Germinal center (tissue), 1 donor: ENCODE measurements around the gene AHRR.

ENCODE experiments used
- DNase-seq: peaks from one replicate; pipeline ENCODE4 v3.0.0; 2012; ENCODE audit warnings: mixed read lengths, low spot score

AHRR gene

DNA sequence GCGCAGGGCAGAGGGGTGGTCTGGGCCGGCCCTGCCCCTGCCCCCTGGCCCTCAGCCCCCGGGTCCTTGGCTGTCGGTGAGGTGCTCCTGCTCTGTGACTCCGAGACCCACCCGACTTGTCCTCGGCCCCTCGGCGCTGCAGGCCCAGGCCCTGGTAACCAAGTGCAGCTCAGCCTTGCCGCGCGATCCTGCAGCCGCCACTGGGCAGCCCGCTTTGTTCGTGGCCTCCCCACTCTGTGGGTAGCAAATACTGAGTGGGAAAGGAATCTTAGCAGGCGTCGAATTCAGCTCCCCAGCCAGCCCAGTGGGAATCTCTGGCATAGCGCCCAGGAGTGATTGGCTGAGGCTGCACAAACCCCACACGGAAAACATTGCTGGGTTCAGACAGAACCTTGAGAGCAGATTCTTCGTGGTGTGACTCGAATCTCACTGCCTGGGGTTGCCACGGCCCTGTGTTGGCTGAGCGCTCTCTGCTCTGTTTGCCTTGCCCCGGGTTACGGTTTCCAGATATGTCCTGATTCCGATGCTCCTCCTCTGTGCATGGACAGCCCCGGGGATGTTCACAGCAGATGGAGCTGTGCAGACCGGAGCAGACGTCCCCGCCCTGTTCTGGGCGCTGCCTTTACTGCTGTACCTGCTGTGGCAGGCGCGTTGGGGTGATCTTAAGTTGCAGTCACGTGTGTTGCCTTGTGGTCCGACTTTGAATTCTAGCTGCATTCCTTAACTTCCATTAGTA is 108.1 kb downstream of the AHRR start:
- DNase-seq: no peak

DNA sequence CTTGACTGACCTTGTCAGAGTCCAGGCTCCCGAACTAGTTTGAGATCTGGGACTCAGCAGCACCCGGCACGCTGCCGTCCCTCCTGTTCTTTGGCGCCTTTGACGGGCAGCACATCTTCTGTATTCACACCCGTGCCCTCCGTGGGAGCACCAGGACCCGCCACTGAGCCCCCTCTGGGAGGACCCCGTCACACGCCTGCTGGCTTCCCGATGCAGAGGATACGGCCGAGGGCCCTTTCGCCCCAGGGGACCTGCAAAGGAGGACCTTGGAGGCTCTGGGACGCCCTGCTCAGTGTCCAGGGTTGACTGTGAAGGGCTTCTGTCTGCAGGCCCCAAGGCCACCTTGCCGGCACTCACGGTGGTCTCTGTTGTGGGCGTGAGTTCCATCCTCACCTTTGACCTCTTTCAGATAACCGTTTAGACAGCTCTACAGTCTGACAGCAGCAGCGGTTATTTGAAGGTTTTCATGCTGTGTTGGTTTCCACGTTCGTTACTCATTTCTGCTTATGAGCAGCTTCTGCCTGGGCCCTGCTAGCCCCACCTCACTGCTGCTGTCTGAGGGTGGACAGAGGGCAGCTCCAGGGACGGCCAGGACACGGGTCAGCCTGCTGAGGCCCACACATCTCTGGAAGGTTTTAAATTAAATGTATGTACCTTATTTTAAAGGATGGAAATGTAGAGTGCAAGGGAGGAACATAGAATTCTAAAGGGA is 108.9 kb downstream of the AHRR start:
- no peak for DNase-seq

DNA sequence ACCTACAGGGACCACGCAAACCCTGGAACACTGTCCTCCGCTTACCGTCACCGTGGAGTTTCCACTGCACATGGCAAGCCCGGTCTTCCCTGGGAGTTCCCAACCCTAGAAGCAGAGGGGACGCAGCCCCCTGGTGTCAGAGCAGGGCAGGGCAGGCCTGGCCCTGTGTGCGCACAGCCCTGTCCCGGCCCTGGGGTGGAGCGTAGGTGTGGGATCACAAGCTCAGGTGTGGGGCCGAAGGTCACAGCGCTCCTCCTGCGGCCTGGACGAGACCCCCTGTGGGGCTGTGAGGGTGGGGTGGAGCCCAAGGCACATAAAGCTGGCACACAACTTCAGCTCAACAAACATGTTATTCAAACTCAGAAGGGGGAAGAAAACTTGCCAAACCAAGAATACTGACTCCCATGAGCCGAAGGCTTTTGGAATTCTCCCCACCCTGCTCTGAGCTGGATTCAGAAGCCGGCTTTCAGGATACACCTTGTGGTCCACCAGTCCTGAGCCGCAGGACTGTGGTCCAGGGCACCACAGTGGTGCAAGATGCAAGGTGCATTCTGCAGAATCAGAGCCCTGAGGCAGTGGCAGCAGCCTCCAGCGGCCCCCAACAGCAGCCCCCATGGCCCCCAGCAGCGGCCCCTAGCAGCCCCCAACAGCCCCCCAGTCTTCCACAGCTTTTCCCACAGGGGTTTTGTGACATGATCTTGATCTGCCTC is 109.6 kb downstream of the AHRR start:
- DNase-seq: peak; percentile 66

DNA sequence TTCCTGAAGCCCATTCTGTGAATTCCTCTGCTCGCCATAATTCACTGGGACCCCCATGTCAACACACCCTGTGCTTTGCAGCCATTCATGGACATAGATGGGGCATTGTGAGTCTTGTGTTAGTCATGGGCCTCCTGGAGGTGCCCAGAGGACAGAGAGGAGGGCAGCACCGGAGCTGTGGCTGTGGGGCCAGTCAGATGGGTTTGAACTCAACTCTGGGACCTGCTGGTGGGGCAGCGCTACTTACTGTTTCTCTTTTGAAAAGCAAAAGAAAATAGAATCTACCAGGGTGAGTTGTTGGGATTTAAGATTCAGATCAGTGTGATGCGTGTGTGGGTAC is 110.2 kb downstream of the AHRR start:
- DNase-seq: no peak

DNA sequence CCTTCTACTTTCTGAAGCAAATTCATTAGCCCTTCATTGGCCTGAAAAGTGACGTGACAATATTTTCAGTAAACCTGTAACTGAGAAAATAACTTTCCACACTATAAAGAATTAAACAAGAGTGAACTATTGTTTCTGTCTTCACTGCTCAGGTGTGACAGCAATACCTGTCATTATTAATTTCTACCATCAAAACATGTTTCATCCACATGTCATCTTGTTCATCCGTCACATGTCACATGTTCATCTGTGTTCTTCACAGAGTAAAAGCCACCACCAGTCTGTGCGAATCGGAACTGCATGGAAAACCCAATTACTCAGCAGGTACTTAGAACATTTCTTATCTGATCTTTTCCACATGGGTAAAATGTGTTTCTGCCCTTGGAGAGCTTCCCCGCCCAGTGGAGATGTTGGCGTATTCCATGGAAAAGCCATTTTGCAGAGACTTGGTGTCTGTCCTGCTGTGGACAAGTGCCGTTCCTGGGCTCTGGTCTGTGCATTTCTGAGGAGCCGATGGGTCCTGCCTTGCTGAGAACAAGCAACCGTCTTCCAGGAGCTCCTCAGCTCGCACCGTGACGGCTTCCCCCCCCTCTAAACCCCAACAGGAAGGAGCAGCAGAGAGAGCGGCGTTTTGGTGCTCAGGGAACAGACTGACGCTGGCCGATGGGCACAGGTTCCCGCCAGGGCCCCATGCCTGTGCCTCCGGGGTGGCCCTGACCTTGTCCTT is 110.8 kb downstream of the AHRR start:
- DNase-seq: no peak

DNA sequence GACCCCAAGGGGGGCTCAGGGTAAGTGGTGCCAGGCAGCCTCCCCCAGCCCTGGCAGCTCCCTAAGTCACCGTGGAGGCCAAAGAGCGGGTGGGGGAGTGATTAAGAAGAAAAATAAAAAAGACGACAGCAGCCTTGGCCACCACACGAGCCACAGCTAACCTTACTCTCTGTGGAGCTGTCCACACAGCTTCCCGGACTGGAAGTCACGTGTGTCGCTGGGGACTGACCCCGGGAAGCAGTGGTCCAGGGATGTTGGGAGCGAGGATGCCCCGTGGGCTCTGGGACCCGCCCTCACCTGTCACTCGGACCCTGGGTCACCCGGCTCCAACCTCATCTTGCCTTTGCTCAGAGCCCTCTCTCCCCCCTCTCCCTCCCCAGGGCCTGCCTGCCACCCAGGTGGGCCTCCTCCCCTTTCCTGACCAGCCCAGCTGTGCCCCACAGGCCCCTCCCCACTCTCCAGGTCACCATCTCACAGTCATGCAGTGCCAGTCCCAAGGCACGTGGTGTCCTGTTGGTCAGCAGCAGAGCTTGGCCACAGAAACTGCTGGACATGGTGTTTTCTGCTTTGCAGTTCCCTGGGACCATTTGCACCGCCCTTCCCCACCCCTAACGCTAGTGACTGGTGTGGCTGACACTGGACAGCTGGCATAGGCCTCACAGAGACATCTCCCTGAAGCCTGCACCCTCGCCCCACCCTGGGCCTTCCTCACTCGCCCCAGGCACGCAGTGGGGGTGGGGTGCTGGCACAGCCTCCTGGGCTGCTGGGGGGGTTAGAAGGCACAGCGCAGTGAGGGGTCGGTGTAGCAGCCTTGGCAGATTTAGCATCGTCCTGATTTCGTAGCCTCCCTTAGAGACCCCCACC is 111.6 kb downstream of the AHRR start:
- no peak for DNase-seq

DNA sequence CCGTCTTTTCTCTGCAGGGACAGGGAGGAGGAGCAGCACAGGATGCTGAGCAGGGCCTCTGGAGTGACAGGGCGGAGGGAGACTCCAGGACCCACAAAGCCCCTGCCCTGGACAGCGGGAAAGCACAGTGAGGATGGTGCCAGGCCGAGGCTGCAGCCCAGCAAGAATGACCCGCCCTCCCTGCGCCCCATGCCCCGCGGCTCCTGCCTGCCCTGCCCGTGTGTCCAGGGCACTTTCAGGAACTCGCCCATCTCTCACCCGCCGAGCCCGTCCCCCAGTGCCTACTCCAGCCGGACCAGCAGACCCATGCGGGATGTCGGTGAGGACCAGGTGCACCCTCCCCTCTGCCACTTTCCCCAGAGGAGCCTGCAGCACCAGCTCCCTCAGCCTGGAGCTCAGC is 112.3 kb downstream of the AHRR start:
- DNase-seq: no peak

DNA sequence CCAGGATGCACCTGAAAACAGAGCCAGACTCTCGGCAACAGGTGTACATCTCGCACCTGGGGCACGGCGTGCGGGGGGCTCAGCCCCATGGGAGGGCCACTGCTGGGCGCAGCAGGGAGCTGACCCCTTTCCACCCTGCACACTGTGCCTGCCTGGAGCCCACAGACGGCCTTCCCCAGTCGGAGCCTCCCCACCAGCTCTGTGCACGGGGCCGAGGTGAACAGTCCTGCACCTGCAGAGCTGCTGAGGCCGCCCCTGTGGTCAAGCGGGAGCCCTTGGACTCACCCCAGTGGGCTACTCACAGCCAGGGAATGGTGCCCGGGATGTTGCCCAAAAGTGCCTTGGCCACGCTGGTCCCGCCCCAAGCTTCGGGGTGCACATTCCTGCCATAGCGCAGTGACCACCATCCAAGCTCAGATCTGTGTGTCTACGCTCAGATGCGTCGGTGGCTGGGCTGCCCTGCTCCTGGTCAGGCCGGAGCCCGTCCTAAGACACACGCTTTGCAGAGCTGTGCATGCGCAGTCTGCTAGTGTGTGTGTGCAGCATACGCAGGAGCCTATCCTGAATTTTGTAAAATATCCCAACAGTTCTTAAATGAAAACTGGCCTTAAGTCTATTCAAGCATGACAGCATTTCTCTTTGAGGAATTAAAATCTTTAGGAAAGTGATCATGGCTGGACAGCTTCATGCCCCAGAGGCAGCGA is 113.1 kb downstream of the AHRR start:
- DNase-seq: no peak

DNA sequence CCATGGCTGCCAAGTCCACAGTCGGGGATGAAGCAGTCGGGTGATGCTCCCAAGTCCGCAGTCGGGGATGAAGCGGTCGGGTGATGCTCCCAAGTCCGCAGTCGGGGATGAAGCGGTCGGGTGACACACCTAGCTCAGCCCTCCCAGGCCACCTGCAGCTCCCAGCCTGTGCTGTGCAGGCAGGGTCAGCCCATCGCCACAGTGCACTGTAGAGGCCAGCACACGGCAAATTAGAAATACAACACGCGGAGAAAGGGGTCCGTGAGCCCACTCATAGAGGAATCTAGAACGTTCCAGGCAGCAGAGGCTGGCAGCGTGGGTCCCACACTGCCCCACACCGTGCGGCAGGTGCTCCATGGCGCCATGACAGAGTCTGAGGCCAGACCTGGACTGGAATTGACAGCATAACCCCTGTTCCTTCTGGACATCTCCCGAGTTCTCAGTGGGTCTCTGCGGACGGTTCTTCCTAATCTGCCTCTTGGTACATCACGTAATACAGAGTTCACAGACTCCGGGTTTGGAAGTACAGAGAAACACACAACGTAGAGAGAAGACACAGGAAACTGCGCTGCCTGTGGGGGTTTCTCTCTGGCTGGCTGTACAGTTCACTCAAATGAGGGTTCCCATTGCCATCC is 113.8 kb downstream of the AHRR start:
- DNase-seq: no peak

DNA sequence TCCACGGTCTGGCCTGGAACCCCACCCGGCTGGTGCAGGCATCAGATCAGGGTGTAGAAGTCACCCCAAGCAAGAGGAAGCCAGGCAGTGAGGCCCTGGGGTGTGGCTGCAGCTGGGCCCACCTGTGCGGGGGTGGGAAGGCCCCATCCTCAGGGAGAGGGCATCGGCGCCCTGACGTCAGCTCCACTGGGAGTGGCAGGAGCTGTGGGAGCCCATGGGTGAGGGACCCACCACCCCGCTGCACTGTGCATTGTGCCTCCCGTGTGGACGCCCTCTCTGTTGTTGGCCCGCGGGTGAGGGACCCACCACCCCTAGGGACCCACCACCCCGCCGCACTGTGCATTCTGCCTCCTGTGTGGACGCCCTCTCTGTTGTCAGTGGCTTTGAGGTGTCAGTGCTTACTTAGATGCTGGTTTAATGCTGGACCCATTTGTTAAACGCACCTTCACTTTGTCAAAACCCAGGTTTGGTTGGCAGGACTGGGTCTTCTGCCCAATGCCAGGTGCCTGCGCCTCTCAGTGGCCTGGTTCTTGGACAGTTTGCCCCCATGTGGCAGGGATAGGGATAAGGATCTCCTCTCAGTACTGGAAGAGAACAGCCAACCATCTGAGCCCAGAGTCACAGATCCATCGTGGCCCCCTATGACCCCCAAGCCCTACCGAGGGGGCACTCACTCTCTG is 114.6 kb downstream of the AHRR start:
- no peak for DNase-seq

DNA sequence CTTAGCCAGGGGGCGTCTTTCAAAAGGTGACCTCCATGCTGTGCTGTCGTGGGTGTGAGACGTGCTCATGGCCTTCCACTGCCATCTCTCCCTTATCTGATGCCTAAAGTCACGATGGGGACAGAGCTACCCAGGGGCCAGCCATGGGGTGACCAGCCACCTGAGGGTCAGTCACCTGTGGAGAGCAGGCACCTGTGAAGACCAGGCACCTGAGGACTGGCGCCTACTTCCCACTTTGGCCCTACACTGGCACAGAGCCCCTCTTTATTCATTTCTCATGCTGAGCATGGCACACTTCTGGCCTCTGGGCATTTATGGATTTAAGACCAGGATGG is 115.1 kb downstream of the AHRR start:
- no peak for DNase-seq

DNA sequence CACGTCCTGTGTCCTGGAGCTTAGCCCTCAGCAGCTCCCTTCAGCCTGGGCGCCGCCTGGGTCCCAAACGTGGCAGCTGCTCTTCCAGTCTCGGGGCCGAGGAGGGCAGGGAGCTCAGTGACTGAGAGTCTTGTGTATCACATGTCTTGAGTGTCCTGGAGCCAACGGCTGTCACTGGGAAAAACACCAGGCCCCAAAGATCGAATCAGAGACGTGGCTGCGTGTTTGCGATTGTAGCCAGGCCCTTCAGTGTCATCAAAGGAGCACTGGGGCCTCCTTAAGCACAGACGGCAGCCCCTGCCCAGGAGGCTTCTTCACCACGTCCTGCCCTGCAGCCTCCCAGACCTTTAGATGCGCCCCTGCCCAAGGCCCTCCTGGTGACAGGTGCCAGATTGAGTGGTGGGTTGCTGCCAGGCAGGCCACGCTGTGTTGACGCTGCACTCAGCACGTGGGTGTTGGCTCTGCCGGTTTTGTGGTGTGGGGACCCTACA is 115.8 kb downstream of the AHRR start:
- no peak for DNase-seq

DNA sequence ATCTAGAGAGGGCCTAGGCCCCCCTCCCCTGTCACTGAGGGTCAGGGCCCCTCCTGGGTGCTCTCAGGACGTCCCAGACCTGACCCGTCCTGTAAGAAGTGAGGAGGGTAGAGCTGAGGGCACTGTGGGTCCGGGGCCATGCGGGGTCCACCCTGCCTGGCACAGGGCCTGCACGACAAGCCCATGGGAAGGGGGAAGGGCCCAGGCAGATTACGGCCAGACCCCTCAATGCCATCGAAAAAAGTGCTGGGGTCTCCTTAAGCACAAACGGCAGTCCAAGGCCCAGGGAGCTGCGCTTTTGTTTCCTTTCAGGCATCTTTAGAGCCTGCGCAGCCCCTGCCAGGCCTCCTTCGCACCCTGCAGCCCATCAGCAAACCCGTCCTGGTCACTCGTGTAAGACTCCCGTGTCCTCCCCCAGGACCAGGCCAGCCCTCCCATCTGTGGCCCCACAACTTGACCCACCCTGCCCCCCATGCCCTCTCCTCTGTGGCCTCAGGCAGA is 117.0 kb downstream of the AHRR start:
- DNase-seq: no peak

DNA sequence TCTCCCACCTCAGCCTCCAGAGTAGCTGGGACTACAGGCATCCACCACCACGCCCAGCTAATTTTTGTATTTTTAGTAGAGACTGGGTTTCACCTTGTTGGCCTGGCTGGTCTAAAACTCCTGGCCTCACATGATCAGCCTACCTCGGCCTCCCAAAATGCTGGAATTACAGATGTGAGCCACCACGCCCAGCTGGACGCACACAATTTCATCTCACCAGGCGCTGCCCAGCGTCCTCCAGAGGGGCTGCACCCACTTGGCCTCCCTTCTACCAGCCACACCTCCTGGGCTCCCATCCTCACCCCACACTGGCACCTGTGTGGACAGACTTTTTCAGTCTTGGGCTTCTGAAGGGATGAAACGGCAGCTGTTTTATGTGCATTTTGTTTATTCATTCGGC is 117.7 kb downstream of the AHRR start:
- DNase-seq: no peak

DNA sequence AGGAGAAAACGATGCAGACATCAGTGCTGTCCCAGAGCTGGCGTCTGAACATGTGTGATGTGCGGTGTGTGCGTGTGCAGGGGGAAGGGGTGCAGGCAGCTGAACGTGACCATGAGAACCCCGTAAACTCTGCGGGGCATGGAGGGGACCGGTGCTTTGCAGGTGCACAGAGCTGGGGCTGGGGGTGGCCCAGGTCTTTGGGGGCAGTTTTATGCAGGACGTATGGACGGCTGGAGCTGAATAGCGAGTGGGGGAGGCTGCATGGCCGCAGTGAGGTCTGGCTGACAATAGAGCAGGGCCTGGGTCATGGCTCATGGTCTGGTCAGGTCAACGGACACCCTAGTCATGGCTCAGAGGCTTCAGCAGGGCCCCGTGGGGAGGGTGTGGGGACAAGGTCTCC is 118.1 kb downstream of the AHRR start:
- DNase-seq: no peak

DNA sequence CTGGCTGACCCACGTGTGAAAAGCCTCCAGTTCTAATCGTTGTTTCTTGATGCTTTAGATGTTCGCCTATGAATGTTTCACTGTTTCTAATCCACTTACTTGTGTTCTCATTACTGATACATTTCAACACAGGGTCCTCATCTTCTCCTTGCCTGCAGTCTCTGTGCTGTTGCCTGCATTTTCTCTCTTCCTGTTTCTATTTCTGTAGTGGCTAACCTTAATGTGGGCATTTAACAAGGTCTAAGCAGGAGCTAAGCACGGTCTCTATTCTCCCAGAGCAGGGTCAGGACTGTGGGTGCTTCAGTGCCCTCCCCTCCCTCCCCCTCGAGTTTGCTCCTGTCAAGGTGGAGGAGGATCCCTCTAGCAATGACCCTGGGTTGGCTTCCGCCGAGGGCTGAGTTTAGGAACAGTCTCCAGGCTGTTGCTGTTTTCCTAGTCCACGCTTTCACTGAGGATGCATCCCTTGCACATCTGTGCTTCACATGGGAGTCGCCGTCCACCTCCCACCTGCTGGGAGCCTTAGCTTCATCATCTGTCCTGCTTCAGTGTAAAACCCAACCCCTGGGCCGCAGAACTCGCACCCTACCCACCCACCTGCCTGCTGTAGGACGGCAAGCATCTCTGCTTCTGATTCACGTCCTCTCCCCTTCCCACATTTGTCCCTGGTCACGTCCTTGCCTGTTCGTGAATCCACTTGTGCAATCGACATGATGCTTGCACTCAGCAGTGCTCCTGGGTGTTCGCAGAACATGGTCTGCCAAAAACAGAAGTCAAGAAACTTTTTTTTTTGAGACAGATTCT is 119.1 kb downstream of the AHRR start:
- DNase-seq: no peak

DNA sequence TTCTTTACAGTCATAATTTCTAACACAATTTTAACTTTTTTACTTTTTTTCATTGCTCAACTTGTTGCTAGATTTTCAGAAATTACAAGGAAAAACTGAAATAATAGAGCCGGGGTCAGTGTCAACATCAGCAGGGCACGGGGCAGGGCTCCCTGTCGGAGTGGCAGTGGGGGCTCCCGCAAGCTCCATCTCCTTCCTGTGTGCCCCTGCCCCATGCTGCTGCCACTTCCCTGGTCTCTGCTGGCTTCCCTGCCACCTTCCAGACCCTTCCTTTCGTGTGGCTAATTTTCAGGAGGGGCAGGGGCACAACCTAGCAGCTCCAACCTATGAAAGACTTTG is 120.5 kb downstream of the AHRR start:
- DNase-seq: no peak

DNA sequence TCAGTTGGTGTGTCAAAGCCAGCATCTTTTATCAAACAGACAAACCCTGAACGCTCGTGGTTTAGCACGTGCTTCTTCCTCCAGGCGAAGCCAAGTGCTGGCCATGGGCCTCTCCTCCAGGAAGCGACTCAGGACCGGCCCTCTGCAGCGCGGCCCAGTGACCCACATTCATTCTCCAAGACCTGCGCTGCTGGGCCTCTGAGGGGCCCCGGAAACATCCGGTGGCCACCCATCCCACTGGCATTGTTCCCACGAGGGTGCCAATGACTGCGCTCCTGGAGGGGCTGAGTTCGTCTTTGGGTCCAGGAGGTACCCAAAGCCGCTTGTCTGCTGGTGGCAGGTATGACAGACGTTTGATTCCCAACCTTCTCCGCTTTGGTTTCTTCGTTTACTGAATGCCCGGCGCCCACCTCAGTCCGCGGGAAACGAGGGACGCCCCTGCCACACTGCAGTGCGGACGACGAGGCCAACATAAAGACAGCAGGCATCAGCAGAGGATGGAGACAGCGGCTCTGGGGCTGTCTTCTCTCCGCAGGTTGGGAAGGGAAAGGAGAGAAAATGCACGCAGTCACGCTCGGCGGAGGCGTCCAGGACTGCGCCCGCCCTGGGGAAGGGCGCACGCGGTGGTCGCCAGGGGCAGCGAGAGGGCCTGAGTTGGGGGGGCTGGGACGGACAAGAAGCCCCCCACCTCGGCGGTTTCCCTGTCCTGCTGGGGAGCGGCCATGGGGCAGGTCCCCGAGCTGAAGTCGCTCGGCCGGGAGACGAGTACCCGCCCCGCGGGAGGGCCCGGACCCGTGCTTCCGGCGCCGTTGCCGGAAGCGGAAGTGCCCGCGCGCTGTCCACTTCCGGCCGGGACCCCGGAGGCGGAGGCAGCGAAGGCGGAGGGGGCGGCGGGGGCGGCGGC is 121.1 kb downstream of the AHRR start, which contains the start of gene EXOC3:
Gene EXOC3 (plus strand): TSS at position 842 of the 904 bp plus-strand sequence. CDS start 3,030 bp downstream, outside the sequence.
- DNase-seq: peak; percentile 90
